WTC11 (cell line): ENCODE measurements around the gene STK35. TPM values are rescaled to one million over a fixed set of nuclear protein-coding genes. Genes with fewer than 3 reads are reported as not detected.

Source experiments
- AR ChIP-seq: fragments of 250-450 bp; sonication (Bioruptor Pico); IDR thresholded peaks from 2 replicates; pipeline ENCODE4 v1.9.0; 2021; ENCODE audit warnings: mild to moderate bottlenecking
- CREB1 ChIP-seq: sonication (generic); formaldehyde crosslinking; IDR thresholded peaks from 2 replicates; pipeline ENCODE4 v1.8.0; 2023; ENCODE audit warnings: mild to moderate bottlenecking, missing genetic modification reagents
- GABPB1 ChIP-seq: sonication (generic); formaldehyde crosslinking; IDR thresholded peaks from 2 replicates; pipeline ENCODE4 v1.8.1; 2023; ENCODE audit warnings: mild to moderate bottlenecking, missing genetic modification reagents
- GRHL2 ChIP-seq: fragments of 250-450 bp; sonication (Bioruptor Pico); IDR thresholded peaks from 2 replicates; pipeline ENCODE4 v1.8.0; 2022; ENCODE audit warnings: mild to moderate bottlenecking, moderate library complexity; ENCODE audit not compliant: insufficient replicate concordance, severe bottlenecking
- HMGA2 ChIP-seq: fragments of 250-450 bp; sonication (Bioruptor Pico); IDR thresholded peaks from 2 replicates; pipeline ENCODE4 v1.4.0; 2021; ENCODE audit warnings: mild to moderate bottlenecking, moderate library complexity
- IRF2 ChIP-seq: sonication (generic); formaldehyde crosslinking; IDR thresholded peaks from 2 replicates; pipeline ENCODE4 v1.8.0; 2022; ENCODE audit warnings: low read depth, missing genetic modification reagents, borderline replicate concordance
- KAT7 ChIP-seq: sonication (generic); formaldehyde crosslinking; IDR thresholded peaks from 2 replicates; pipeline ENCODE4 v1.8.1; 2023; ENCODE audit warnings: missing genetic modification reagents, mild to moderate bottlenecking, borderline replicate concordance
- MYBL2 ChIP-seq: sonication (generic); formaldehyde crosslinking; IDR thresholded peaks from 2 replicates; pipeline ENCODE4 v1.8.1; 2023; ENCODE audit warnings: mild to moderate bottlenecking, moderate library complexity, missing genetic modification reagents
- NFATC4 ChIP-seq: fragments of 250-450 bp; sonication (Bioruptor Pico); IDR thresholded peaks from 2 replicates; pipeline ENCODE4 v1.9.0; 2021; ENCODE audit warnings: mild to moderate bottlenecking
- NFE2L1 ChIP-seq: sonication (generic); formaldehyde crosslinking; IDR thresholded peaks from 2 replicates; pipeline ENCODE4 v1.8.1; 2023; ENCODE audit warnings: missing genetic modification reagents
- RORB ChIP-seq: fragments of 250-450 bp; sonication (Bioruptor Pico); IDR thresholded peaks from 2 replicates; pipeline ENCODE4 v1.9.0; 2021; ENCODE audit warnings: mild to moderate bottlenecking
- SP1 ChIP-seq: sonication (generic); formaldehyde crosslinking; conservative IDR thresholded peaks from 2 replicates; pipeline ENCODE4 v1.8.1; 2022; ENCODE audit warnings: missing genetic modification reagents
- ZNF121 ChIP-seq: sonication (generic); formaldehyde crosslinking; IDR thresholded peaks from 2 replicates; pipeline ENCODE4 v1.8.0; 2023; ENCODE audit warnings: missing genetic modification reagents
- ZNF138 ChIP-seq: sonication (generic); formaldehyde crosslinking; conservative IDR thresholded peaks from 2 replicates; pipeline ENCODE4 v1.8.1; 2022; ENCODE audit warnings: mild to moderate bottlenecking, moderate library complexity, missing genetic modification reagents
- ZNF219 ChIP-seq: sonication (generic); formaldehyde crosslinking; IDR thresholded peaks from 2 replicates; pipeline ENCODE4 v1.8.0; 2023; ENCODE audit warnings: missing genetic modification reagents, mild to moderate bottlenecking, borderline replicate concordance
- ZNF423 ChIP-seq: fragments of 250-450 bp; sonication (Bioruptor Pico); IDR thresholded peaks from 2 replicates; pipeline ENCODE4 v2.1.2; 2022; ENCODE audit warnings: mild to moderate bottlenecking, moderate library complexity
- ZNF512 ChIP-seq: sonication (generic); formaldehyde crosslinking; IDR thresholded peaks from 2 replicates; pipeline ENCODE4 v1.8.1; 2022; ENCODE audit warnings: missing genetic modification reagents, borderline replicate concordance
- total RNA-seq: library from RNA; stranded (reverse); gene quantifications from 3 replicates; pipeline ENCODE4 v1.2.3, GENCODE V29; 2021
- TF ChIP-seq, protein P1 (sequence below): fragments of 250-450 bp; sonication (Bioruptor Pico); IDR thresholded peaks from 2 replicates; pipeline ENCODE4 v1.8.0; 2021; ENCODE audit warnings: mild to moderate bottlenecking
- TF ChIP-seq, protein P2 (sequence below): fragments of 250-450 bp; sonication (Bioruptor Pico); IDR thresholded peaks from 2 replicates; pipeline ENCODE4 v1.9.0; 2021; ENCODE audit warnings: mild to moderate bottlenecking, borderline replicate concordance
- TF ChIP-seq, protein P3 (sequence below): sonication (generic); formaldehyde crosslinking; IDR thresholded peaks from 2 replicates; pipeline ENCODE4 v1.8.1; 2023; ENCODE audit warnings: mild to moderate bottlenecking, moderate library complexity, missing genetic modification reagents
- TF ChIP-seq, protein P4 (sequence below): sonication (generic); formaldehyde crosslinking; conservative IDR thresholded peaks from 2 replicates; pipeline ENCODE4 v1.8.1; 2023; ENCODE audit warnings: mild to moderate bottlenecking, low read depth, missing genetic modification reagents, moderate library complexity
- TF ChIP-seq, protein P5 (sequence below): sonication (generic); formaldehyde crosslinking; IDR thresholded peaks from 2 replicates; pipeline ENCODE4 v1.8.1; 2023; ENCODE audit warnings: mild to moderate bottlenecking, missing genetic modification reagents

The STK35 gene
- total RNA-seq, 1 experiment from 2014 or later = 37.2 TPM

DNA sequence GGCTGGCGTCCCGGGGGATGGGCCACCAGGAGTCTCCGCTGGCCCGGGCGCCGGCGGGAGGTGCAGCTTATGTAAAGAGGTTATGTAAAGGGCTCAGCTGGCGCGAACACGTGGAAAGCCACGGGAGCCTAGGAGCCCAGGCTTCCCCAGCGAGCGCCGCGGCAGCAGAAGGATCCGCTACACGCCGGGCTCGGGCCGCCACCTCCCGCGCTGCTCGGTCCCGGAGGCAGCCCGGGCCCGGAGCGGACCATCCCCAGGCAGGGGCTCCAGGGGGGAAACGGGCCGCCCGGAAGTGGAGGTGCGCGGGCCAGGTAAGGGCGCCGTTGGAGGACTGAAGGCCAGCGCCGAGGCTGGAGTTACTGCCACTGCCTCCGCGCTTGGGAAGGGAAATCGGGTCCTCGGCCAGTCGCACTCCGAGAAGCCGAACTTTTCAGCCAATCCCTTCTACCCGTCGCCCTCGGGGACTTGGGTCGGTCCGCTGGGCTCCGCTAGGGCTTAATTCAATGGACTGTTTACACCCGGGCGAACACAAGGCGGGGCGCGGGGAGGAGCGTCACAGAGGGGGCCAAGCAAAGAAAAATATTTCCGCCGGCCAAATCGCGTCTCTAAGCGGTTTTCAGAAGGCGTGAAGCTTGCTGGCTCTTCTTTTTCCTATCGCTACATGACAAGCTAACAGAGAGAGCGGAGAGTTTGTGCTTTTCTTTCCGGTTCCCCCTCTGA is 398 bp downstream of the STK35 start (continued):
- TF ChIP-seq, protein P1, sequence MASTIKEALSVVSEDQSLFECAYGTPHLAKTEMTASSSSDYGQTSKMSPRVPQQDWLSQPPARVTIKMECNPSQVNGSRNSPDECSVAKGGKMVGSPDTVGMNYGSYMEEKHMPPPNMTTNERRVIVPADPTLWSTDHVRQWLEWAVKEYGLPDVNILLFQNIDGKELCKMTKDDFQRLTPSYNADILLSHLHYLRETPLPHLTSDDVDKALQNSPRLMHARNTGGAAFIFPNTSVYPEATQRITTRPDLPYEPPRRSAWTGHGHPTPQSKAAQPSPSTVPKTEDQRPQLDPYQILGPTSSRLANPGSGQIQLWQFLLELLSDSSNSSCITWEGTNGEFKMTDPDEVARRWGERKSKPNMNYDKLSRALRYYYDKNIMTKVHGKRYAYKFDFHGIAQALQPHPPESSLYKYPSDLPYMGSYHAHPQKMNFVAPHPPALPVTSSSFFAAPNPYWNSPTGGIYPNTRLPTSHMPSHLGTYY (CRISPR knock-in tag) = no peak
- TF ChIP-seq AR (CRISPR knock-in tag) (no peak), HMGA2 (CRISPR knock-in tag) (no peak), GABPB1 (CRISPR knock-in tag) (peak; percentile 59; the same call in 1 of the 2 replicates), RORB (no peak), ZNF423 (CRISPR knock-in tag) (no peak), GRHL2 (CRISPR knock-in tag) (no peak), ZNF512 (CRISPR knock-in tag) (no peak), SP1 (no peak; the same call in 1 of the 2 replicates), ZNF121 (CRISPR knock-in tag) (no peak; the same call in 1 of the 2 replicates), CREB1 (no peak), MYBL2 (no peak; the same call in 1 of the 2 replicates), KAT7 (CRISPR knock-in tag) (no peak), NFE2L1 (CRISPR knock-in tag) (no peak), ZNF138 (CRISPR knock-in tag) (no peak), NFATC4 (CRISPR knock-in tag) (no peak), IRF2 (CRISPR knock-in tag) (no peak), ZNF219 (CRISPR knock-in tag) (peak; percentile 60; the same call in 1 of the 2 replicates)
- TF ChIP-seq, protein P2, sequence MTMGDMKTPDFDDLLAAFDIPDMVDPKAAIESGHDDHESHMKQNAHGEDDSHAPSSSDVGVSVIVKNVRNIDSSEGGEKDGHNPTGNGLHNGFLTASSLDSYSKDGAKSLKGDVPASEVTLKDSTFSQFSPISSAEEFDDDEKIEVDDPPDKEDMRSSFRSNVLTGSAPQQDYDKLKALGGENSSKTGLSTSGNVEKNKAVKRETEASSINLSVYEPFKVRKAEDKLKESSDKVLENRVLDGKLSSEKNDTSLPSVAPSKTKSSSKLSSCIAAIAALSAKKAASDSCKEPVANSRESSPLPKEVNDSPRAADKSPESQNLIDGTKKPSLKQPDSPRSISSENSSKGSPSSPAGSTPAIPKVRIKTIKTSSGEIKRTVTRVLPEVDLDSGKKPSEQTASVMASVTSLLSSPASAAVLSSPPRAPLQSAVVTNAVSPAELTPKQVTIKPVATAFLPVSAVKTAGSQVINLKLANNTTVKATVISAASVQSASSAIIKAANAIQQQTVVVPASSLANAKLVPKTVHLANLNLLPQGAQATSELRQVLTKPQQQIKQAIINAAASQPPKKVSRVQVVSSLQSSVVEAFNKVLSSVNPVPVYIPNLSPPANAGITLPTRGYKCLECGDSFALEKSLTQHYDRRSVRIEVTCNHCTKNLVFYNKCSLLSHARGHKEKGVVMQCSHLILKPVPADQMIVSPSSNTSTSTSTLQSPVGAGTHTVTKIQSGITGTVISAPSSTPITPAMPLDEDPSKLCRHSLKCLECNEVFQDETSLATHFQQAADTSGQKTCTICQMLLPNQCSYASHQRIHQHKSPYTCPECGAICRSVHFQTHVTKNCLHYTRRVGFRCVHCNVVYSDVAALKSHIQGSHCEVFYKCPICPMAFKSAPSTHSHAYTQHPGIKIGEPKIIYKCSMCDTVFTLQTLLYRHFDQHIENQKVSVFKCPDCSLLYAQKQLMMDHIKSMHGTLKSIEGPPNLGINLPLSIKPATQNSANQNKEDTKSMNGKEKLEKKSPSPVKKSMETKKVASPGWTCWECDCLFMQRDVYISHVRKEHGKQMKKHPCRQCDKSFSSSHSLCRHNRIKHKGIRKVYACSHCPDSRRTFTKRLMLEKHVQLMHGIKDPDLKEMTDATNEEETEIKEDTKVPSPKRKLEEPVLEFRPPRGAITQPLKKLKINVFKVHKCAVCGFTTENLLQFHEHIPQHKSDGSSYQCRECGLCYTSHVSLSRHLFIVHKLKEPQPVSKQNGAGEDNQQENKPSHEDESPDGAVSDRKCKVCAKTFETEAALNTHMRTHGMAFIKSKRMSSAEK = no peak
- TF ChIP-seq, protein P3, sequence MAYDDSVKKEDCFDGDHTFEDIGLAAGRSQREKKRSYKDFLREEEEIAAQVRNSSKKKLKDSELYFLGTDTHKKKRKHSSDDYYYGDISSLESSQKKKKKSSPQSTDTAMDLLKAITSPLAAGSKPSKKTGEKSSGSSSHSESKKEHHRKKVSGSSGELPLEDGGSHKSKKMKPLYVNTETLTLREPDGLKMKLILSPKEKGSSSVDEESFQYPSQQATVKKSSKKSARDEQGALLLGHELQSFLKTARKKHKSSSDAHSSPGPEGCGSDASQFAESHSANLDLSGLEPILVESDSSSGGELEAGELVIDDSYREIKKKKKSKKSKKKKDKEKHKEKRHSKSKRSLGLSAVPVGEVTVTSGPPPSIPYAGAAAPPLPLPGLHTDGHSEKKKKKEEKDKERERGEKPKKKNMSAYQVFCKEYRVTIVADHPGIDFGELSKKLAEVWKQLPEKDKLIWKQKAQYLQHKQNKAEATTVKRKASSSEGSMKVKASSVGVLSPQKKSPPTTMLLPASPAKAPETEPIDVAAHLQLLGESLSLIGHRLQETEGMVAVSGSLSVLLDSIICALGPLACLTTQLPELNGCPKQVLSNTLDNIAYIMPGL (CRISPR knock-in tag) = peak; percentile 87
- TF ChIP-seq, protein P4, sequence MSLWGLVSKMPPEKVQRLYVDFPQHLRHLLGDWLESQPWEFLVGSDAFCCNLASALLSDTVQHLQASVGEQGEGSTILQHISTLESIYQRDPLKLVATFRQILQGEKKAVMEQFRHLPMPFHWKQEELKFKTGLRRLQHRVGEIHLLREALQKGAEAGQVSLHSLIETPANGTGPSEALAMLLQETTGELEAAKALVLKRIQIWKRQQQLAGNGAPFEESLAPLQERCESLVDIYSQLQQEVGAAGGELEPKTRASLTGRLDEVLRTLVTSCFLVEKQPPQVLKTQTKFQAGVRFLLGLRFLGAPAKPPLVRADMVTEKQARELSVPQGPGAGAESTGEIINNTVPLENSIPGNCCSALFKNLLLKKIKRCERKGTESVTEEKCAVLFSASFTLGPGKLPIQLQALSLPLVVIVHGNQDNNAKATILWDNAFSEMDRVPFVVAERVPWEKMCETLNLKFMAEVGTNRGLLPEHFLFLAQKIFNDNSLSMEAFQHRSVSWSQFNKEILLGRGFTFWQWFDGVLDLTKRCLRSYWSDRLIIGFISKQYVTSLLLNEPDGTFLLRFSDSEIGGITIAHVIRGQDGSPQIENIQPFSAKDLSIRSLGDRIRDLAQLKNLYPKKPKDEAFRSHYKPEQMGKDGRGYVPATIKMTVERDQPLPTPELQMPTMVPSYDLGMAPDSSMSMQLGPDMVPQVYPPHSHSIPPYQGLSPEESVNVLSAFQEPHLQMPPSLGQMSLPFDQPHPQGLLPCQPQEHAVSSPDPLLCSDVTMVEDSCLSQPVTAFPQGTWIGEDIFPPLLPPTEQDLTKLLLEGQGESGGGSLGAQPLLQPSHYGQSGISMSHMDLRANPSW = no peak
- TF ChIP-seq, protein P5, sequence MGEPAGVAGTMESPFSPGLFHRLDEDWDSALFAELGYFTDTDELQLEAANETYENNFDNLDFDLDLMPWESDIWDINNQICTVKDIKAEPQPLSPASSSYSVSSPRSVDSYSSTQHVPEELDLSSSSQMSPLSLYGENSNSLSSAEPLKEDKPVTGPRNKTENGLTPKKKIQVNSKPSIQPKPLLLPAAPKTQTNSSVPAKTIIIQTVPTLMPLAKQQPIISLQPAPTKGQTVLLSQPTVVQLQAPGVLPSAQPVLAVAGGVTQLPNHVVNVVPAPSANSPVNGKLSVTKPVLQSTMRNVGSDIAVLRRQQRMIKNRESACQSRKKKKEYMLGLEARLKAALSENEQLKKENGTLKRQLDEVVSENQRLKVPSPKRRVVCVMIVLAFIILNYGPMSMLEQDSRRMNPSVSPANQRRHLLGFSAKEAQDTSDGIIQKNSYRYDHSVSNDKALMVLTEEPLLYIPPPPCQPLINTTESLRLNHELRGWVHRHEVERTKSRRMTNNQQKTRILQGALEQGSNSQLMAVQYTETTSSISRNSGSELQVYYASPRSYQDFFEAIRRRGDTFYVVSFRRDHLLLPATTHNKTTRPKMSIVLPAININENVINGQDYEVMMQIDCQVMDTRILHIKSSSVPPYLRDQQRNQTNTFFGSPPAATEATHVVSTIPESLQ (CRISPR knock-in tag) = no peak; the same call in 1 of the 2 replicates
